MM.1S (cell line): Measurements from ENCODE around the gene NUP188.

Experiments
- CTCF ChIP-seq: fragments of 300-600 bp; sonication (generic); IDR thresholded peaks from 2 replicates; pipeline ENCODE4 v1.5.1; 2016; ENCODE audit warnings: antibody characterized with exemption, low read length, mixed read lengths
- EZH2 ChIP-seq: fragments of 300-600 bp; sonication (generic); optimal IDR thresholded peaks from 2 replicates; pipeline ENCODE3; 2017; ENCODE audit warnings: low read depth, mild to moderate bottlenecking, antibody characterized with exemption, low read length, mixed read lengths
- EZH2phosphoT487 ChIP-seq: fragments of 300-600 bp; sonication (generic); IDR thresholded peaks from 2 replicates; pipeline ENCODE4 v1.6.1; 2018; ENCODE audit warnings: antibody characterized with exemption, low read length

GRCh38 chr9:128908372-128908771, 39.1 kb upstream of the NUP188 start:
- TF ChIP-seq CTCF (no peak), EZH2 (no peak), EZH2phosphoT487 (no peak)
